A549 (cell line): ENCODE data around the gene ZNG1B.
"Not testable (repeated sequence)": the region's sequence is repeated elsewhere in the genome, so short reads cannot be mapped to it uniquely, and the experiment has no call there.

Experiments used
- EHMT2 ChIP-seq: fragments of 200-600 bp; sonication (generic); IDR thresholded peaks from 2 replicates; pipeline ENCODE4 v1.6.1; 2016; ENCODE audit warnings: antibody characterized with exemption, low read depth, mild to moderate bottlenecking, moderate library complexity
- MAZ ChIP-seq: fragments of 150-350 bp; IDR thresholded peaks from 2 replicates; pipeline ENCODE4 v1.6.1; 2014; ENCODE audit warnings: antibody characterized with exemption, low read depth, low read length, borderline replicate concordance
- POLR2A ChIP-seq: IDR thresholded peaks from 2 replicates; pipeline ENCODE4 v1.6.1; 2012; ENCODE audit warnings: mild to moderate bottlenecking, low read length
- POLR2AphosphoS2 ChIP-seq: conservative IDR thresholded peaks from 2 replicates; pipeline ENCODE4 v1.6.1; 2012; ENCODE audit warnings: low read length, improper control_type of control experiment, inconsistent platforms
- RAD21 ChIP-seq, 2 experiments: fragments of >200 bp in 1 of 2; sonication (Bioruptor Twin) in 1 of 2; formaldehyde crosslinking in 1 of 2; IDR thresholded peaks in 1 of 2; conservative IDR thresholded peaks in 1 of 2; 2 replicates in 1 of 2; 3 replicates in 1 of 2; pipeline ENCODE4 v1.6.1; 2012 to 2018; ENCODE audit warnings: inconsistent platforms in 1 of 2
- RCOR1 ChIP-seq: fragments of 150-350 bp; IDR thresholded peaks from 2 replicates; pipeline ENCODE4 v1.6.1; 2014; ENCODE audit warnings: antibody characterized with exemption, low read length, low read depth
- RNF2 ChIP-seq: fragments of 200-600 bp; sonication (generic); IDR thresholded peaks from 2 replicates; pipeline ENCODE4 v1.6.1; 2016; ENCODE audit warnings: low read depth, mild to moderate bottlenecking, antibody characterized with exemption, moderate library complexity, borderline replicate concordance
- SMC3 ChIP-seq: fragments of >200 bp; sonication (Bioruptor Twin); formaldehyde crosslinking; IDR thresholded peaks from 3 replicates; pipeline ENCODE4 v1.6.1; 2018; ENCODE audit warnings: inconsistent platforms
- TF ChIP-seq, protein P1 (sequence below): fragments of >200 bp; sonication (Bioruptor Twin); formaldehyde crosslinking; IDR thresholded peaks from 3 replicates; pipeline ENCODE4 v1.5.1; 2016
- TF ChIP-seq, protein P2 (sequence below): IDR thresholded peaks from 2 replicates; pipeline ENCODE4 v1.6.1; 2012; ENCODE audit warnings: low read depth, borderline replicate concordance
- TF ChIP-seq, protein P3 (sequence below): fragments of 450-650 bp; IDR thresholded peaks from 2 replicates; pipeline ENCODE4 v1.6.1; 2014; ENCODE audit warnings: antibody characterized with exemption

DNA sequence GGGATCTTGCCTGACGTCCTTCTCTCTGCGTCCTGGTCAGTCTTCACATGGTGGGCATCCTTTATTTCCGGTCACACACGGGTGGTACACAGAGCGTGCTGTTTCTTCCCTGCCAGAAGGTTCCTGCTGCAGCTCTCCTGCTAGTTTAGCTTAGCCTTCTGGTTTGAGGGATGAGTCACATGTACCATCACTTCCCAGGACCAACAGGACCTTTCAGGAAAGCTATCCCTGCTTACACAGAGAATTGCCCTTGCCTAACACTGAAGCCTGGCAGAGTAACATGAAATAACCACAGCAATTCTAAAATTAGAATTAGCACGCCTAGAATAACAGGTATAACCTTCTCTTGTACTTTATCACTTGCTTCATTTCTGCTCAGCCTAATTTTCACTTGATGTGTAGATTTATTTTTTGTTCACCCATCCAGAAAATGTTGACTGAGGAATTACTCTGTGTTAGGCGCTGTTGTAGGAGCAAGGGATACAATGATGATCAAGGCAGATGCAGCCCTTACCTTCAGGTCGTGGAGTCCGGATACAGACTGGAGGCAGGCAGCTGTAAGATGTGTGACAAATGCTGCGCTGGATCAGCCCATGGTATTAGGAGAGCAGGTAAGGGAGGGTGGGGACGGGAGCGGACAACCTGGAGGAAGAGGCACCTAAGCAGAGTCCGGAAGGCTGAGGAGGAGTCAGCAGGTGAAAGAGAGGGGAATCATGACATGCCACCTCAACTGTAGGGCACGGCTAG lies 70.1 kb downstream of the ZNG1B start:
- TF ChIP-seq, protein P1, sequence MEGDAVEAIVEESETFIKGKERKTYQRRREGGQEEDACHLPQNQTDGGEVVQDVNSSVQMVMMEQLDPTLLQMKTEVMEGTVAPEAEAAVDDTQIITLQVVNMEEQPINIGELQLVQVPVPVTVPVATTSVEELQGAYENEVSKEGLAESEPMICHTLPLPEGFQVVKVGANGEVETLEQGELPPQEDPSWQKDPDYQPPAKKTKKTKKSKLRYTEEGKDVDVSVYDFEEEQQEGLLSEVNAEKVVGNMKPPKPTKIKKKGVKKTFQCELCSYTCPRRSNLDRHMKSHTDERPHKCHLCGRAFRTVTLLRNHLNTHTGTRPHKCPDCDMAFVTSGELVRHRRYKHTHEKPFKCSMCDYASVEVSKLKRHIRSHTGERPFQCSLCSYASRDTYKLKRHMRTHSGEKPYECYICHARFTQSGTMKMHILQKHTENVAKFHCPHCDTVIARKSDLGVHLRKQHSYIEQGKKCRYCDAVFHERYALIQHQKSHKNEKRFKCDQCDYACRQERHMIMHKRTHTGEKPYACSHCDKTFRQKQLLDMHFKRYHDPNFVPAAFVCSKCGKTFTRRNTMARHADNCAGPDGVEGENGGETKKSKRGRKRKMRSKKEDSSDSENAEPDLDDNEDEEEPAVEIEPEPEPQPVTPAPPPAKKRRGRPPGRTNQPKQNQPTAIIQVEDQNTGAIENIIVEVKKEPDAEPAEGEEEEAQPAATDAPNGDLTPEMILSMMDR, result not testable (repeated sequence)
- not testable (repeated sequence) for TF ChIP-seq RCOR1; POLR2A; MAZ; EHMT2; SMC3; RNF2; RAD21 (conservative IDR thresholded peaks at IDR 0.05 in 1 of 2, IDR thresholded peaks at IDR 0.05 in 1 of 2); POLR2AphosphoS2
- TF ChIP-seq, protein P2, sequence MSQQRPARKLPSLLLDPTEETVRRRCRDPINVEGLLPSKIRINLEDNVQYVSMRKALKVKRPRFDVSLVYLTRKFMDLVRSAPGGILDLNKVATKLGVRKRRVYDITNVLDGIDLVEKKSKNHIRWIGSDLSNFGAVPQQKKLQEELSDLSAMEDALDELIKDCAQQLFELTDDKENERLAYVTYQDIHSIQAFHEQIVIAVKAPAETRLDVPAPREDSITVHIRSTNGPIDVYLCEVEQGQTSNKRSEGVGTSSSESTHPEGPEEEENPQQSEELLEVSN, result not testable (repeated sequence)
- TF ChIP-seq, protein P3, sequence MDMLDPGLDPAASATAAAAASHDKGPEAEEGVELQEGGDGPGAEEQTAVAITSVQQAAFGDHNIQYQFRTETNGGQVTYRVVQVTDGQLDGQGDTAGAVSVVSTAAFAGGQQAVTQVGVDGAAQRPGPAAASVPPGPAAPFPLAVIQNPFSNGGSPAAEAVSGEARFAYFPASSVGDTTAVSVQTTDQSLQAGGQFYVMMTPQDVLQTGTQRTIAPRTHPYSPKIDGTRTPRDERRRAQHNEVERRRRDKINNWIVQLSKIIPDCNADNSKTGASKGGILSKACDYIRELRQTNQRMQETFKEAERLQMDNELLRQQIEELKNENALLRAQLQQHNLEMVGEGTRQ, result not testable (repeated sequence)
